Neutrophil (primary cell): ENCODE results near the gene KIAA1328.

Experiments
- H3K27ac ChIP-seq: fragments of 200-600 bp; sonication (generic); 2 replicates; pipeline ENCODE4 v1.5.1; 2016; ENCODE audit warnings: mild to moderate bottlenecking, moderate library complexity
- H3K27me3 ChIP-seq: fragments of 200-600 bp; sonication (generic); 2 replicates; pipeline ENCODE4 v1.6.0; 2016; ENCODE audit warnings: mild to moderate bottlenecking
- H3K36me3 ChIP-seq: fragments of 200-600 bp; sonication (generic); 2 replicates; pipeline ENCODE4 v1.5.1; 2017
- H3K4me1 ChIP-seq, 2 experiments: fragments of 200-600 bp in 1 of 2; sonication (generic) in 1 of 2; 1 replicate in 1 of 2; 2 replicates in 1 of 2; pipeline versions ENCODE4 v1.5.1 to v1.6.1; 2013 to 2016; ENCODE audit warnings: low read depth in 1 of 2, low read length in 1 of 2, mild to moderate bottlenecking in 1 of 2, moderate library complexity in 1 of 2; ENCODE audit not compliant: control insufficient read depth in 1 of 2, insufficient read depth in 1 of 2
- H3K4me3 ChIP-seq, 2 experiments: fragments of 200-600 bp in 1 of 2; sonication (generic) in 1 of 2; 1 replicate in 1 of 2; 2 replicates in 1 of 2; pipeline ENCODE4 v1.5.1; 2013 to 2016; ENCODE audit warnings: low read depth in 1 of 2, low read length in 1 of 2, mild to moderate bottlenecking in 1 of 2, moderate library complexity in 1 of 2
- H3K9me3 ChIP-seq: fragments of 200-600 bp; sonication (generic); 2 replicates; pipeline ENCODE4 v1.5.1; 2016
- TF ChIP-seq, protein P1 (sequence below): fragments of 200-600 bp; sonication (generic); IDR thresholded peaks from 2 replicates; pipeline ENCODE4 v1.5.1; 2016; ENCODE audit warnings: antibody characterized with exemption

The KIAA1328 gene

GRCh38 chr18:36931106-36931505, 102.2 kb downstream of the KIAA1328 start:
- TF ChIP-seq, protein P1, sequence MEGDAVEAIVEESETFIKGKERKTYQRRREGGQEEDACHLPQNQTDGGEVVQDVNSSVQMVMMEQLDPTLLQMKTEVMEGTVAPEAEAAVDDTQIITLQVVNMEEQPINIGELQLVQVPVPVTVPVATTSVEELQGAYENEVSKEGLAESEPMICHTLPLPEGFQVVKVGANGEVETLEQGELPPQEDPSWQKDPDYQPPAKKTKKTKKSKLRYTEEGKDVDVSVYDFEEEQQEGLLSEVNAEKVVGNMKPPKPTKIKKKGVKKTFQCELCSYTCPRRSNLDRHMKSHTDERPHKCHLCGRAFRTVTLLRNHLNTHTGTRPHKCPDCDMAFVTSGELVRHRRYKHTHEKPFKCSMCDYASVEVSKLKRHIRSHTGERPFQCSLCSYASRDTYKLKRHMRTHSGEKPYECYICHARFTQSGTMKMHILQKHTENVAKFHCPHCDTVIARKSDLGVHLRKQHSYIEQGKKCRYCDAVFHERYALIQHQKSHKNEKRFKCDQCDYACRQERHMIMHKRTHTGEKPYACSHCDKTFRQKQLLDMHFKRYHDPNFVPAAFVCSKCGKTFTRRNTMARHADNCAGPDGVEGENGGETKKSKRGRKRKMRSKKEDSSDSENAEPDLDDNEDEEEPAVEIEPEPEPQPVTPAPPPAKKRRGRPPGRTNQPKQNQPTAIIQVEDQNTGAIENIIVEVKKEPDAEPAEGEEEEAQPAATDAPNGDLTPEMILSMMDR: no peak
- no peaks in the 10 kb centered on the region for H3K4me1 ChIP-seq
- H3K36me3 ChIP-seq: no peaks in the 10 kb centered on the region
- H3K27me3 ChIP-seq: no peaks in the 10 kb centered on the region
- no peaks in the 10 kb centered on the region for H3K9me3 ChIP-seq
- no peak overlapping the region for H3K4me3 ChIP-seq
- H3K27ac ChIP-seq: no peak overlapping the region

GRCh38 chr18:36933552-36933951, 104.6 kb downstream of the KIAA1328 start:
- TF ChIP-seq, protein P1: no peak
- Histone ChIP-seq H3K27me3 (no peaks in the 10 kb centered on the region), H3K4me1 (no peaks in the 10 kb centered on the region), H3K36me3 (no peaks in the 10 kb centered on the region), H3K4me3 (no peak overlapping the region), H3K27ac (no peak overlapping the region), H3K9me3 (no peaks in the 10 kb centered on the region)

DNA sequence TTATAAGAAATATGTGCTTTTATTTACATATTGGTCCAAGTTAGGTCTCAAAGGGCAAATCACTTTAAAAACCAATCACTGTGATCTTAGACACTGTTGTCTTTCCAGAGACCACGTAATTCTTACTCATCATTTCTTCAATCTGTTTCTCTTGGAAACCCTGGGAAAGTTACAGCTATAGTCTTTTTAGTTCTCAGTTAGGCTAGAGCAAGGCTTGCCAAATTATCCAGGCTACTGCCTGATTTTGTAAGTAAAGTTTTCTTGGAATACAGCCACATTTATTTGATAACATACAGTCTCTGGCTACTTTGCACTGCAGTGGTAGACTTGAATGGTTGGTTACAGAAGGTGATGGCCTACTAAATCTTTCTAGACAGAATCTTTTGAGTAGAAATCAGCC, 106.0 kb downstream of the KIAA1328 start:
- Histone ChIP-seq H3K36me3 (no peaks in the 10 kb centered on the region), H3K27me3 (no peaks in the 10 kb centered on the region), H3K27ac (no peak overlapping the region), H3K4me1 (no peaks in the 10 kb centered on the region), H3K4me3 (no peak overlapping the region), H3K9me3 (no peaks in the 10 kb centered on the region)
- TF ChIP-seq, protein P1: no peak

DNA sequence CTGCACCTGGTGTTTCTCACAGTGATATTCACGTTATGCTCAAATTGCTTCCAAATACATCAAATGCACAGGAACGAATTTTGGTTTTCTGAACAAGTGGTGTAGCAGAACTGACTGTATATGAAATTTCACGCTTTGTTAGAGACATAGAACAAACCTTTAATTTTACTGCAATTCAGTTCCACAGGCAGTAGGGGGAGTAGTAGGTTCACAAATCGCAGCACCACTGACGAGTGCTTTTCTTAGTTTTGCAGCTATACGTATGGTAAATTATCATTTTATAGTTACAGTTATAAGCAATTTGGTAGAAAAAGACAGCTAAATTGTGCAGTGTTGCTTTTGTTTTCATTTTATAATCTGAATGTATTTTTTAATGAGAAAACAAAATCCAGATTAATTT, 113.3 kb downstream of the KIAA1328 start:
- Histone ChIP-seq H3K9me3 (no peaks in the 10 kb centered on the region), H3K27me3 (no peaks in the 10 kb centered on the region), H3K27ac (no peak overlapping the region), H3K4me3 (no peak overlapping the region), H3K4me1 (no peaks in the 10 kb centered on the region), H3K36me3 (no peaks in the 10 kb centered on the region)
- TF ChIP-seq, protein P1: no peak

GRCh38 chr18:36947820-36948348, 119.0 kb downstream of the KIAA1328 start:
- Histone ChIP-seq H3K9me3 (no peaks in the 10 kb centered on the region), H3K27me3 (no peaks in the 10 kb centered on the region), H3K4me3 (no peak overlapping the region), H3K27ac (no peak overlapping the region), H3K36me3 (no peaks in the 10 kb centered on the region), H3K4me1 (no peaks in the 10 kb centered on the region)
- TF ChIP-seq, protein P1: no peak

DNA sequence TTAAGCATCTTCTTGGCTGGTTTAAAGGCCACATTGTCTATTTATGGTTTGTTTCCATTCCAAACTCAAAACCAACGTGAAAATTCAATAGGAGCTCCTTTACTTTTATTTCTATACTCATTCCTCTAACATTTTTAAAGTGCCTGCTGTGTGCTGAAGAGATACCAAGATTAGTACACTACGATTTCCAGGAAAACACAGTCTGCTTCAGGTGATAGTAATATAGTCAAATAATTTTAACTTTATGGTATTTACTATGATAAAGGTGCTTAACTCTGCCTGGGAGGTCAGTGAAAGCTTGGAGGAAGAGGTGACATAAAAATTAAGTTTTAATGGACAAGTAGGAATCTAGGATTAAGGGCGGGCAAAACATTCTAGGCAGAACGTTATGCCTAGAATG, 121.4 kb downstream of the KIAA1328 start:
- no peak overlapping the region for H3K27ac ChIP-seq

More for the DNA sequence above, 121.4 kb downstream of the KIAA1328 start:
- TF ChIP-seq, protein P1: no peak
- Histone ChIP-seq H3K36me3 (no peaks in the 10 kb centered on the region), H3K4me1 (no peaks in the 10 kb centered on the region), H3K9me3 (no peaks in the 10 kb centered on the region), H3K4me3 (no peak overlapping the region), H3K27me3 (no peaks in the 10 kb centered on the region)
